ENCODE data around the gene IPO7.
A peak's percentile ranks its signal among the peaks of the same experiment; 100 is the strongest.
"Not testable (repeated sequence)": the region's sequence is repeated elsewhere in the genome, so short reads cannot be mapped to it uniquely, and the experiment has no call there.

Gene IPO7

DNA sequence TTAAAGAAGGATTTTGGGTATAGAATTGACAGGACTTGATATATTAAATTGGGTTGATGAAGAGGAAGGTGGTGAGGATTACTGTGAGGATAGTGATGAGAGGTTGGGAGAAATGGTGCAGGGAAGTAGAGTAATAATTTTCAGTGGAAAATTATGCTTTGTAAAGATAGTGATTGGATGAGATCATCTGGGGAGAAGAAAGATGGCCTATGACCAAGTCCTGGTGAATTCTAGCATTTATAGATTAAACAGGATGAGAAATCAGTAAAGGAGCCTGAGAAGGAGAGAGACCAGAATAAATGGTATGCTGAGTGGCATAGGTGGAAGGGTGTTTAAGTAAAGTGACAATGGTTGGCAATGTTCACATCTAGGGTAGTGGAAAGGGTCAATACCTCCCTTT is 15.0 kb downstream of the IPO7 start:
- peak; percentile 15 for DNase-seq (ENCODE audit: low read depth)

DNA sequence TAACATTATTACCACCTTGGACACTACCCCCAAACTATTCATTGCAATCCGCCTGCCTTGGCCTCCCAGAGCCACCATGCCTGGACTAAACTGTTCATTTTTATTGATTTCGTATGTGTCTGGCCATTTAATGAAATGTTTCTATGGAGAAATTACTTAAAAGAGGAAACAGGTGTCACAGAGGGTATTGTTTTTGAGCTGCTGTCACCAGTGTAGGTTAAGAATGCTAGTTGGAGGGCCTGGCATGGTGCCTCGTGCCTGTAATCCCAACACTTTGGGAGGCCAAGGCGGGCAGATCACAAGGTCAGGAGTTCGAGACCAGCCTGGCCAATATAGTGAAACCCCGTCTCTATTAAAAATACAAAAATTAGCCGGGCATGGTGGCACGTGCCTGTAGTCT is 17.4 kb downstream of the IPO7 start:
- not testable (repeated sequence) for DNase-seq (ENCODE audit: low read depth)

DNA sequence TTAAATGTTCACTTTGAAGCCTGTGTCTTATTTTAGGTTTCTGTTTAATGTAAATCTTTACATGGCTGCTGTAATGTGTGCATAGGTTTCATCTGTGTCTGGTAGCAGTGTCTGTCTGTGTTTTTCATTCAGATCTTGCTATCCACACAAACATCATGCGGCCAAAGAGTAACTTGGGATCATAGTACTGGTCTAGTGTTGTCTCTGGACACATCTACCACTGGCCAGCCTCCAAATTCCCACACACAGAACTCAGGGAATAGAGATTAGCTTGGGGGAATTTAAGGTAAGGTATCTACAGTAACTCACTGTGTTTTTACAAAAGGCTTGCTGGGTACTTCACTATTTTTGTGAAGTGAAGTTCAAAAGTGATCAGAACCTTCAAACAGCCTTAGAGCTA is 44.3 kb downstream of the IPO7 start:
- DNase-seq (ENCODE audit: low read depth): no peak

- DNase-seq (ENCODE audit: low read depth): no peak
These were observed 54.2 kb downstream of the IPO7 start for GRCh38 chr11:9438611-9439010.

GRCh38 chr11:9446230-9446629 is 61.8 kb downstream of the IPO7 start:
- no peak for DNase-seq (ENCODE audit: low read depth)

DNA sequence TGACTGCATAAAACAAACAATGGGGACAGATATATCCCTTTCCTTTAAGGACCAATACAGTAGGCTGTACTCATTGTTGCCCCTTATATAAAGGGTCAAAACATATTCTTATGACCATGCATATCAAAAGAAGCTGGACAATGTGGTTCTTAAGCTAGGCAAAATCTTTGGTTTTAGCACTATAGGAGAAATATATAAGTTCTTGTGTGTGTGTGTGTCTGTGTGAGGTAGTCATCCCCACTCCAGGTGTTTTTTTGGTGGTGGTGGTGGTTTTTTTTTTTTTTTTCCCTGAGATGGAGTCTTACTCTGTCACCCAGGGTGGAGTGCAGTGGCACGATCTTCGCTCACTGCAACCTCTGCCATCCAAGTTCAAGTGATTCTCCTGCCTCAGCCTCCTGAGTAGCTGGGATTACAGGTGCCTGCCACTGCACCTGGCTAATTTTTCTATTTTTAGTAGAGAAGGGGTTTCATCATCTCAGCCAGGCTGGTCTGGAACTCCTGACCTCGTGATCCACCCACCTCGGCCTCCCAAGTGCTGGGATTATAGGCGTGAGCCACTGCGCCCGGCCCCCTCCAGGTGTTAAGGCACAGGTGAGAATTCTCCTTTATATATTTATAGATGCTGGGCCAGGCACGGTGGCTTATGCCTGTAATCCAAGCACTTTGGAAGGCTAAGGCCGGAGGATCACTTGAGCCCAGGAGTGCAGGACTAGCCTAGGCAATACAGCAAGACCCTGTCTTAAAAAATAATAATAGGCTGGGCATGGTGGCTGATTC is 64.3 kb downstream of the IPO7 start:
- no peak for DNase-seq (ENCODE audit: low read depth)

GRCh38 chr11:9452023-9452422 is 67.6 kb downstream of the IPO7 start:
- DNase-seq (ENCODE audit: low read depth): not testable (repeated sequence)

GRCh38 chr11:9455722-9456121 is 71.3 kb downstream of the IPO7 start:
- DNase-seq (ENCODE audit: low read depth): no peak

DNA sequence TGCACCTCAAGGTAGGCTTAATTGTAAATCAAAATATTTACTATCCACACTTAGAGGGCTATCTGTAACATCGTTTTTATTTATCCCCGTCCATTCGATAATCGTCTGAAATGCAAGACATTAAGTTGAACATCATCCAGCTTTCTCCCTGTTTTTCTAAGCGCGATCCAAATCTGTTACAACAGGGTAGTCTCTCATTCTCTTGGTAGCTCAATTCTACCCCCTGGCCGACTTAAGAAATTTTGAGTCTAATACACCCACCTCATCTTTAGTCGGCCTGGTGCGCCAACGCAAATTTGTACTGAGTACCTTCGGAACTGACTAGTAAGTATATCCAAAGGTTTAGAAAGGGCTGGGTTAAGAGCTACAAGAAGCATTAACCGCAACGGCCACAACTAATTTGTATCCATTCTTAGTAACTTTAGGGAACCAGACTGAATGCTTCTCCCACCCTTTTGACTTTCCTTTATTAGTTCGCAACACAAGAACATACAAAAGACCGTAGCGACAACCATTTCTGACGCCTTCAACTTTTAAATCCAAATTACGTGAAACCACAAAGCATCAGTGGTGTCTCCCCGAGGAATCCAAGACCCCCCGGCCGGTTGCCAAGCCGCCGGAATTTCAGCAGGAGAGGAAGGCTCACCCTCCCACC is 75.3 kb downstream of the IPO7 start:
- DNase-seq (ENCODE audit: low read depth): peak; percentile 38

DNA sequence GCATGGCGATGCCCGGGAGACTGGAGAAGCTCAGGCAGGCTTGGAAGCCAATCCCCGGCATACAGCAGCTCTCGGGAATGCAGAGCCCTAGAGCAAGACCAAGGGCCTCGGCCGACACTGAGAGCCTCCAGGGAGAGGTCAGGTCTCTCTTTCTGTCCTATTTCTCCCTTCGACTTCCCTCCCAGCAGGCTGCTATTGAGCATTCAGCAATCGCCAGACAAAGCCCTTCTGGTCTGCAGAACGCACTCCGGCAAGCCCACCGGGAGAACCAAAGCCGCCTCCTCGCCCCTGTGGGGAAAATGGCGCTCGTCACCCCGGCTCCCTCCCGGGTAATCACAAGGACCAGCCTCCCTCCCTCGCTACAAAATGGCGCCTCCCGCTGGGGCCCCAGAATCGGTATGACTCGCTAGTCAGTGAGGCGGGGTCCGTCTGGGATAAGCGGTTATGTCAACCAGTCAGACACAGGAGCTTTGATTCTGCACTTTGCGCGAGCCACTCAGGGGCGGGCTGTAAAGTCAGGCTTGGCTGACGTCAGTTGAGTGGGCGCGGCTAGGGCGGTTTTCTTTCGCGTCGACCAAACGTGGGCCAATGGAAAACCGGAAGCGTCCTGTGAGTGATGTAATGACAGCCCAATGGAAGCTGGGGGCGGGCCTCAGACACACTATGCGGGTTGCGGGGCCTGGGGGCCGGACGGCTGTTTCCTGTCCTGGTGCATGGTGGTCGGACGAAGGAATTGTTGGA is 76.0 kb downstream of the IPO7 start, which contains the start of gene ZNF143:
ZNF143 (plus strand) TSS at position 691 of the 741 bp plus-strand sequence. CDS start 10,297 bp downstream, outside the sequence.
- DNase-seq (ENCODE audit: low read depth): peak; percentile 100

- peak; percentile 86 for DNase-seq (ENCODE audit: low read depth)
These were observed 76.8 kb downstream of the IPO7 start for GRCh38 chr11:9461063-9461759.

DNA sequence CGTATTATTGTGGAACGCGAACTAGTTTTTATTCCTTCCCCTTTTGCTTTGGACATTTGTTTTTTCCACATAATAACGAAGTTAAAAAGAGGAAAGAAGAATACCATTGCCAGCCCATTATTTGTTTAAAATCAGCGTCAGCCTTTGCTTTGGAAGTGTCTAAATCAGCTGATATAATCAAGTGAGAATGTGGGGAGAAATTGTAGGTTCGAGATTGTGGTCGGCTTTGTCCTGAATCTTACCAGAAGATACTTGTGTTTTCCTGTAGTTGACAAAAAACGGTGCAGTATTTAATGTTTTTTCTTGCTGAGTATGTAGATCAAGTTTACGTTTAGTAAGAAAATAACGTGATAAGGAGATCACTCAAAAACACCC is 77.3 kb downstream of the IPO7 start:
- peak; percentile 3 for DNase-seq (ENCODE audit: low read depth)

DNA sequence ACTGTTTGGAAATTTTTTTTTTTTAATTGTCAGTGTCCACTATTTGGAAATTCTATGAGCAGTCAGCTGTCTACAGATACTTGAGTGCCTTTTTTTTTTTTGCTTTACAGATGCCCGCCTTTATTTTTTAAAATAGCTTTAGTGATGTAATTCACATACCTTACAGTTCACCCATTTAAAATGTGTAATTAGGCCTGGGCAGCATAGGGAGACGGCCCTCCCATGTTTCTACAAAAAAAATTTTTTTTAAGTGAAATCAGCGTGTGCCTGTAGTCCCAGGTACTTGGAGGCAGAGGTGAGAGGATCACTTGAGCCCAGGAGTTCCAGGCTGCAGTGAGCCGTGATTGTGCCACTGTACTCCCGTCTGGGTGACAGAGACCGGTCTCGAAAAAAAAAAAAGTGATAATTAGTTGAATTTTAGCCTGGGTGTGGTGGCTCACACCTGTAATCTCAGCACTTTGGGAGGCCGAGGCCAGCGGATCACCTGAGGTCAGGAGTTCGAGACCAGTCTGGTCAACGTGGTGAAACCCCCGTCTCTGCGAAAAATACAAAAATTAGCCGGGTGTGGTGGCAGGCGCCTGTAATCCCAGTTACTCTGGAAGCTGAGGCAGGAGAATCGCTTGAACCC is 77.8 kb downstream of the IPO7 start:
- peak; percentile 0 for DNase-seq (ENCODE audit: low read depth)

DNA sequence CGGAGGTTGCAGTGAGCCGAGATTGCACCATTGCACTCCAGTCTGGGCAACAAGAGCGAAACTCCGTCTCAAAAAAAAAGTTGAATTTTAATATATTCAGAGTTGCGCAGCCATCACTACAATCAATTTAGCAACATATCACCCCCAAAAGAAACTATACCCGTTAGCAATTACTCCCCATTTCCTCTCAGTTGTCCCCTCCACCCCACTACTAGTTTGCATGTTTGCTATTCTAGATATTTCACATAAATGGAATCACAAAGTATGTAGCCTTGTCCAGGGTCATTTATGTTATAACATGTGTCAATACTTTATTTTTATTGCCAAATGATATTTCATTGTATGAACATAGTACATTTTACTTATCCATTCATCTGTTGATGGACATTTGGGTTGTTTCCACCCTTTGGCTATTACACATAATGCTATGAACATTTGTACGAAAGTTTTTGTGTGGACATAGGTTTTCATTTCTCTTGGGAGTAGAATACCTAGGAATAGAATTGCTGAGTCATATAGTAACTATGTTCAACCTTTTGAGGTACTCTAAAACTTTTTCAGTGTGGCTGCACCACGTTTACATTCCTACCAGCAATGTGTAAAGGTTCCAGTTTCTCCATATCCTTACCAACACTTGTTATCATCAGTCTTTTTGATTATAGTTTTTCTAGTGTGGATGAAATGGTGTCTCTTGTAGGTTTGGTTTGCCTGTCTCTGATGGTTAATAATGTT is 78.5 kb downstream of the IPO7 start:
- no peak for DNase-seq (ENCODE audit: low read depth)

DNA sequence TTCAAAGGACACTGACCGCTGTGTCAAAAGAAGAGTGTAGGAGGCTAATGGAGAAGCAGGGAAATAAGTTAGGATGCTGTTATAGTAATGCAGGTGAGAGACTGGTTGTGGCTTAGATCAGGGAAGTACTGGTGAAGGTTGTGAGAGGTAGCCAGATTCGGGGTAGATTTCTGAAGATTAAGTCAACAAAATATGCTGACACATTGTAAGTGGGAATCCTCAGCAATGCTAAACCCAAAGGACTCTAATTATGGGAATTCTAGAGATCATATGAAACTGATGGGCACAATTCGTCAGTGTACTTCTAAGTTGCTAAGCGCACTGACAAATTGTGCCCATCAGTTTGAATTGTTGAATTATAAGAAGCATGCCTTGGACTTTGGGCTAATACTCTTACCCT is 86.3 kb downstream of the IPO7 start:
- no peak for DNase-seq (ENCODE audit: low read depth)

GRCh38 chr11:9473408-9473807 is 89.0 kb downstream of the IPO7 start:
- DNase-seq (ENCODE audit: low read depth): no peak

GRCh38 chr11:9479899-9480298 is 95.4 kb downstream of the IPO7 start:
- no peak for DNase-seq (ENCODE audit: low read depth)

DNA sequence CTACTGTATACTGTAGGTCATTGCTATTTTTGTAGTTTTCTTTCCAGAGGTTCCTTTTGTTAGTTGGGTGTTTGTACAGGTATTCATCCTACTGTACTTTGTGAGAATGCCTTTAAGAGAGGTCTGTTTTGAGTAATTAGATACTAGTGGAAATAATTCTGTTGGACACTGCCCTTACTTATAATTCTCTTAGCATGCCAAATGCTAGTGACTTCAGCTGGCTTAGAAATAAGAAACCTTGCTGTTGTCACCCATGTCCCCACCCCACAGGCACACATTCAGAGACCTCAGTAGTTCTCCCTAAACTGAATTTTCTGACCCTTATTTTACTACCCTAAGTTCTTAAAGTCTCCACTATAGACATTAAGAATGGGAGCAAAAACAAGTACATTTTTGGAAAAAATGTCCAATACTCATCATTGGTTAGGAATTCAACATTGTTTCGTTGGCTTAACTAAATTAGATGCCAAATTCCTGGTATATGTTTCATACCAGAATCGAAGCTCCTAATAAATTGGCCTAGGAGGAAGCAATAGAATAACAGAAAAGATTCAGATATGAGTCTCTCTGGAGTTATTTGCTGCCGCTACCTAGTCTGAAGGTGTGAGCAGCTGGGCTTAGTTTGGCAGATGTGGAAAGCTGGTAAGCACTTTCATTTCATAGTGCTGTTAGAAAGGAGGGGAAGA is 104.8 kb downstream of the IPO7 start:
- DNase-seq (ENCODE audit: low read depth): peak; percentile 31

GRCh38 chr11:9490376-9490775 is 105.9 kb downstream of the IPO7 start:
- no peak for DNase-seq (ENCODE audit: low read depth)

DNA sequence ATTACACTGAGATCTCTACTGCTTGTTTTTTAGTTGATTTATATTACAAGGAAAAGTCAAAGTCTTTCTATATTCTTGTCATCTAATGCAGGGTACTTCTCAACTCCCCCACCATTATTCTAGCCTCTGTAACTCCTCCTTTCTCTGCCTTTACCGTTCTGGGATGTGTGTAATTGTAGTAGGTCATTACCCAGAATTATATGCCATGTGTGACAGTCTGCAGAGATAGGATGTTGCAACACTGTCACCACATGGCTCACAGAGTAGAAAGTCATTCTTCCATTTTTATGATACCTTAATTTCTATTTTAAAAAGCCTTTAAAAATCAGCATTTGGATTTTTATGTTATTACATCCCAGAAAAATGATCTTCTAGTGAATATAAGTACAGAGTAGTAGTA is 109.0 kb downstream of the IPO7 start:
- no peak for DNase-seq (ENCODE audit: low read depth)

DNA sequence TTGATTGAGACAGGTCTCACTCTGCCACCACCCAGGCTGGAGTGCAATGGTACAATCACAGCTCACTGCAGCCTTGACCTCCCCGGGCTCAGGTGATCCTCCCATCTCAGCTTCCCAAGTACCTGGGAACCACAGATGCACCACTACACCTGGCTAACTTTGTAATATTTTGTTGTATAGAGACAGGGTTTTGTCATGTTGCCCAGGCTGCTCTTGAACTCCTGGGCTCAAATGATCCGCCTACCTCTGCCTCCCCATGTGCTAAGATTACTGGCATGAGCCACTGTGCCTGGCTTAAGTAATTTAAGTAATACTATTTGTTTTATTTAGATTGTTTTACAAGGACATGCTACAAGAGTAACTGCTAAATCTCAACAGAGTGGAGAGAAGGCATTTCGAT is 109.9 kb downstream of the IPO7 start:
- DNase-seq (ENCODE audit: low read depth): no peak
